HepG2 (cell line): ENCODE data around the gene IPCEF1. TPM values are rescaled to one million over a fixed set of nuclear protein-coding genes. Genes with fewer than 3 reads are reported as not detected.

Experiments used
- ATAC-seq: fragments of 200-7000 bp; cut with Tn5 transposase; 3 replicates; pipeline ENCODE4 v1.9.1; 2020; ENCODE audit warnings: mild to moderate bottlenecking, moderate library complexity
- BruUV-seq: library from RNA; stranded (reverse); fragments of 400-500 nt; replicated peaks from 2 replicates; lab custom pipeline; 2021; lab: Mats Ljungman, UMichigan
- CTCF ChIA-PET: fragments of 300-600 bp; formaldehyde crosslinking; extraction: SDS; loops from one replicate; lab custom pipeline; 2021; ENCODE audit warnings: low total read pairs, inconsistent platforms, low intra/inter-chr PET ratio; lab: Yijun Ruan, JAX
- POLR2A ChIA-PET: fragments of 350-600 bp; sonication (Branson Sonifier 250); formaldehyde crosslinking; loops from one replicate; lab custom pipeline; 2020; ENCODE audit warnings: antibody characterized with exemption, inconsistent platforms; lab: Yijun Ruan, JAX
- DNase-seq: peaks from one replicate; pipeline ENCODE4 v3.0.0-alpha.2; 2015; ENCODE audit warnings: low spot score
- FAIRE-seq: peaks from 3 replicates; lab custom pipeline; 2011; peaks lifted over from hg19 to GRCh38; lab: Jason Lieb, UNC
- H2AFZ ChIP-seq: one replicate; pipeline ENCODE4 v1.6.1; 2011; ENCODE audit warnings: low read length, inconsistent platforms
- H3K27ac ChIP-seq: fragments of 300-600 bp; 3 replicates; pipeline ENCODE4 v1.8.0; 2011; ENCODE audit warnings: mixed run types, mild to moderate bottlenecking, mixed read lengths, low read length, inconsistent platforms; ENCODE audit not compliant: insufficient read depth; ENCODE audit errors: extremely low read length
- H3K27me3 ChIP-seq, 2 experiments: fragments of 200-600 bp in 1 of 2; 2 replicates in 1 of 2; 3 replicates in 1 of 2; pipeline versions ENCODE4 v1.6.0 to v1.8.0; 2011; ENCODE audit warnings: low read length in 2 of 2, mild to moderate bottlenecking in 2 of 2, moderate library complexity in 2 of 2, inconsistent platforms in 1 of 2; ENCODE audit not compliant: insufficient read depth in 2 of 2, control insufficient read depth in 1 of 2
- H3K36me3 ChIP-seq, 2 experiments: fragments of 200-600 bp in 1 of 2; replicated peaks in 1 of 2; 2 replicates in 1 of 2; 3 replicates in 1 of 2; pipeline versions ENCODE4 v1.5.1 to v1.8.0; 2011; ENCODE audit warnings: low read length in 2 of 2, inconsistent platforms in 1 of 2; ENCODE audit not compliant: insufficient read depth in 2 of 2, control insufficient read depth in 1 of 2
- H3K4me1 ChIP-seq: 2 replicates; pipeline ENCODE4 v1.5.1; 2012; ENCODE audit warnings: low read length, inconsistent platforms; ENCODE audit not compliant: insufficient read depth
- H3K4me2 ChIP-seq: 2 replicates; pipeline ENCODE4 v1.6.0; 2011; ENCODE audit warnings: low read depth, low read length, inconsistent platforms
- H3K4me3 ChIP-seq, 3 experiments: fragments of 200-600 bp in 1 of 3; sonication (generic), shearing (Covaris generic) in 1 of 3; replicated peaks in 1 of 3; 2 replicates each; pipeline ENCODE4 v1.5.1; 2011 to 2016; ENCODE audit warnings: low read length in 3 of 3, inconsistent platforms in 2 of 3, low read depth in 2 of 3, mild to moderate bottlenecking in 2 of 3, control low read depth in 1 of 3, mixed read lengths in 1 of 3; ENCODE audit not compliant: insufficient read depth in 1 of 3
- H3K79me2 ChIP-seq: one replicate; pipeline ENCODE4 v1.6.1; 2011; ENCODE audit warnings: low read length, inconsistent platforms; ENCODE audit not compliant: insufficient read depth
- H3K9ac ChIP-seq: 2 replicates; pipeline ENCODE4 v1.6.0; 2011; ENCODE audit warnings: mild to moderate bottlenecking, low read depth, low read length, inconsistent platforms; ENCODE audit not compliant: insufficient read depth
- H3K9me3 ChIP-seq: 2 replicates; pipeline ENCODE4 v1.5.1; 2012; ENCODE audit warnings: mild to moderate bottlenecking, low read length
- H4K20me1 ChIP-seq: 2 replicates; pipeline ENCODE4 v1.6.0; 2011; ENCODE audit warnings: inconsistent platforms, mild to moderate bottlenecking, low read length, moderate library complexity; ENCODE audit not compliant: insufficient read depth
- HNF4A ChIP-seq: sonication (generic); formaldehyde crosslinking; IDR thresholded peaks from 2 replicates; pipeline ENCODE4 v1.4.0; 2020; ENCODE audit warnings: missing genetic modification reagents
- PTBP1 ChIP-seq: fragments of 200-400 bp; formaldehyde crosslinking; IDR thresholded peaks from 2 replicates; pipeline ENCODE4 v1.6.1; 2018; ENCODE audit warnings: low read length, low read depth; ENCODE audit not compliant: poor library complexity, severe bottlenecking
- WGBS: methylation state at CpG from one replicate; pipeline ENCODE4 v1.1.6; 2017; ENCODE audit warnings: low lambda C conversion rate; 5-methylcytosine and 5-hydroxymethylcytosine counted together
- in situ Hi-C: cut with HindIII; loops from 2 replicates; pipeline ENCODE4 v1.10.0; 2017; ENCODE audit warnings: low pct_unique_long_range_greater_than_20kb; ENCODE audit not compliant: extremely low pct_ligation_motif_present
- intact Hi-C: fragments of 100-400 bp; cut with micrococcal nuclease; formaldehyde crosslinking; loops from one replicate; pipeline ENCODE4 v1.10.0; 2022; ENCODE audit not compliant: unreplicated experiment
- polyA plus RNA-seq, 8 experiments: library from polyadenylated mRNA; depleted of rRNA in 3 of 8; stranded (reverse) in 7 of 8; unstranded in 1 of 8; fragments of >200 nt; fragmentation: Illumina TruSeq in 4 of 8; extraction: Trizol in 4 of 8; gene quantifications; 2 replicates each; pipeline versions ENCODE4 v1.2.1 to v1.2.3, GENCODE V29; 2011 to 2016; ENCODE audit warnings: low read depth in 4 of 8, missing spikeins in 1 of 8, mixed read lengths in 1 of 8; ENCODE audit not compliant: insufficient read depth in 1 of 8
- total RNA-seq, 5 experiments: library from RNA; depleted of rRNA; stranded (reverse); fragments of >200 nt; fragmentation: Illumina TruSeq; extraction: Trizol; gene quantifications; 2 replicates each; pipeline ENCODE4 v1.2.3, GENCODE V29; 2016; ENCODE audit warnings: low read depth in 1 of 5
- TF ChIP-seq, protein P1 (sequence below): sonication (generic); formaldehyde crosslinking; IDR thresholded peaks from 2 replicates; pipeline ENCODE4 v1.5.0; 2020; ENCODE audit warnings: missing genetic modification reagents
- TF ChIP-seq, protein P2 (sequence below): sonication (generic); formaldehyde crosslinking; IDR thresholded peaks from 2 replicates; pipeline ENCODE4 v1.5.0; 2020; ENCODE audit warnings: mild to moderate bottlenecking, missing genetic modification reagents, moderate library complexity
- TF ChIP-seq, protein P3 (sequence below): sonication (generic); formaldehyde crosslinking; IDR thresholded peaks from 2 replicates; pipeline ENCODE4 v1.4.0; 2020; ENCODE audit warnings: mild to moderate bottlenecking, missing genetic modification reagents

The IPCEF1 gene
- total and polyA plus RNA-seq, 2 of the 13 experiments (the other 11 are each of a cell fraction or from before 2014, with no cell fraction given) = 0.03 TPM; not detected in 1

DNA sequence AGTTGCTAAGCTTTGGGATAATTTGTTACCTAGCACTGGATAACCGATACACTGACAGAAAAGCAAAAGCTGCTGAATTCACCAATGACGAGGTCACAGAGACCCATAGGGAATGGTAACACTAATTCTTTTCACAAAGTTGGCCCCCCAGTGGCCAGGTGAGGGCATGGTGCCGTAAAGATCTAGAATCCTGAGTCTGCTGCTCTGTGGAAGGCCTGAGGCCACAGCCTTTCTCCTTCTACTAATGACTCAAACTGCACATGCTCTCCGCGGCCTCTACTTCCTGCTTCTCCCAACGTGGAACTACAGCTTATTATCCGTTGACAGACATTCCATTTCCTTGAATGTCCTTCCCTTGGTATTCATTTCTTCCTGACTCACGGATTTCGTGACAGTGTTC, 190.5 kb downstream of the IPCEF1 start:
- H2AFZ ChIP-seq = no peak overlapping the region
- intact Hi-C loops = no loop called here
- TF ChIP-seq, protein P1, sequence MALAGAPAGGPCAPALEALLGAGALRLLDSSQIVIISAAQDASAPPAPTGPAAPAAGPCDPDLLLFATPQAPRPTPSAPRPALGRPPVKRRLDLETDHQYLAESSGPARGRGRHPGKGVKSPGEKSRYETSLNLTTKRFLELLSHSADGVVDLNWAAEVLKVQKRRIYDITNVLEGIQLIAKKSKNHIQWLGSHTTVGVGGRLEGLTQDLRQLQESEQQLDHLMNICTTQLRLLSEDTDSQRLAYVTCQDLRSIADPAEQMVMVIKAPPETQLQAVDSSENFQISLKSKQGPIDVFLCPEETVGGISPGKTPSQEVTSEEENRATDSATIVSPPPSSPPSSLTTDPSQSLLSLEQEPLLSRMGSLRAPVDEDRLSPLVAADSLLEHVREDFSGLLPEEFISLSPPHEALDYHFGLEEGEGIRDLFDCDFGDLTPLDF (CRISPR knock-in tag) = no peak
- TF ChIP-seq, protein P2, sequence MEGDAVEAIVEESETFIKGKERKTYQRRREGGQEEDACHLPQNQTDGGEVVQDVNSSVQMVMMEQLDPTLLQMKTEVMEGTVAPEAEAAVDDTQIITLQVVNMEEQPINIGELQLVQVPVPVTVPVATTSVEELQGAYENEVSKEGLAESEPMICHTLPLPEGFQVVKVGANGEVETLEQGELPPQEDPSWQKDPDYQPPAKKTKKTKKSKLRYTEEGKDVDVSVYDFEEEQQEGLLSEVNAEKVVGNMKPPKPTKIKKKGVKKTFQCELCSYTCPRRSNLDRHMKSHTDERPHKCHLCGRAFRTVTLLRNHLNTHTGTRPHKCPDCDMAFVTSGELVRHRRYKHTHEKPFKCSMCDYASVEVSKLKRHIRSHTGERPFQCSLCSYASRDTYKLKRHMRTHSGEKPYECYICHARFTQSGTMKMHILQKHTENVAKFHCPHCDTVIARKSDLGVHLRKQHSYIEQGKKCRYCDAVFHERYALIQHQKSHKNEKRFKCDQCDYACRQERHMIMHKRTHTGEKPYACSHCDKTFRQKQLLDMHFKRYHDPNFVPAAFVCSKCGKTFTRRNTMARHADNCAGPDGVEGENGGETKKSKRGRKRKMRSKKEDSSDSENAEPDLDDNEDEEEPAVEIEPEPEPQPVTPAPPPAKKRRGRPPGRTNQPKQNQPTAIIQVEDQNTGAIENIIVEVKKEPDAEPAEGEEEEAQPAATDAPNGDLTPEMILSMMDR (CRISPR knock-in tag) = peak; percentile 23; the same call in 1 of the 2 replicates
- TF ChIP-seq PTBP1 (no peak), HNF4A (no peak)
- TF ChIP-seq, protein P3, sequence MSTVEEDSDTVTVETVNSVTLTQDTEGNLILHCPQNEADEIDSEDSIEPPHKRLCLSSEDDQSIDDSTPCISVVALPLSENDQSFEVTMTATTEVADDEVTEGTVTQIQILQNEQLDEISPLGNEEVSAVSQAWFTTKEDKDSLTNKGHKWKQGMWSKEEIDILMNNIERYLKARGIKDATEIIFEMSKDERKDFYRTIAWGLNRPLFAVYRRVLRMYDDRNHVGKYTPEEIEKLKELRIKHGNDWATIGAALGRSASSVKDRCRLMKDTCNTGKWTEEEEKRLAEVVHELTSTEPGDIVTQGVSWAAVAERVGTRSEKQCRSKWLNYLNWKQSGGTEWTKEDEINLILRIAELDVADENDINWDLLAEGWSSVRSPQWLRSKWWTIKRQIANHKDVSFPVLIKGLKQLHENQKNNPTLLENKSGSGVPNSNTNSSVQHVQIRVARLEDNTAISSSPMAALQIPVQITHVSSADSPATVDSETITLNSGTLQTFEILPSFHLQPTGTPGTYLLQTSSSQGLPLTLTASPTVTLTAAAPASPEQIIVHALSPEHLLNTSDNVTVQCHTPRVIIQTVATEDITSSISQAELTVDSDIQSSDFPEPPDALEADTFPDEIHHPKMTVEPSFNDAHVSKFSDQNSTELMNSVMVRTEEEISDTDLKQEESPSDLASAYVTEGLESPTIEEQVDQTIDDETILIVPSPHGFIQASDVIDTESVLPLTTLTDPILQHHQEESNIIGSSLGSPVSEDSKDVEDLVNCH (CRISPR knock-in tag) = no peak
- no peak for FAIRE-seq
- 23% methylated on average over 9 of the region's 9 CpGs for WGBS
- no peak overlapping the region for H3K9ac ChIP-seq
- H4K20me1 ChIP-seq = no peaks in the 10 kb centered on the region
- H3K36me3 ChIP-seq = no peaks in the 10 kb centered on the region
- ChIA-PET CTCF (no interaction called here), POLR2A (no interaction called here)
- no peaks in the 10 kb centered on the region for H3K9me3 ChIP-seq
- no peak overlapping the region for H3K4me3 ChIP-seq
- peak; percentile 82 for ATAC-seq
- 0 out of 5 replicates have a peak, but pooled peaks cover 0 to 3% of the 10 kb centered on the region in 2 experiments for H3K27me3 ChIP-seq
- DNase-seq = no peak
- H3K4me2 ChIP-seq = no peak overlapping the region
- no TSS peak for BruUV-seq
- in situ Hi-C loops = loop anchor here (25.0 kb wide), 2 partner anchors 346 to 496 kb away; partner anchors contain the start of gene CNKSR3
- H3K27ac ChIP-seq = no peak overlapping the region
- H3K4me1 ChIP-seq = no peaks in the 10 kb centered on the region
- no peaks in the 10 kb centered on the region for H3K79me2 ChIP-seq
